Measurements from ENCODE around the gene KRT4.

The KRT4 gene

DNA sequence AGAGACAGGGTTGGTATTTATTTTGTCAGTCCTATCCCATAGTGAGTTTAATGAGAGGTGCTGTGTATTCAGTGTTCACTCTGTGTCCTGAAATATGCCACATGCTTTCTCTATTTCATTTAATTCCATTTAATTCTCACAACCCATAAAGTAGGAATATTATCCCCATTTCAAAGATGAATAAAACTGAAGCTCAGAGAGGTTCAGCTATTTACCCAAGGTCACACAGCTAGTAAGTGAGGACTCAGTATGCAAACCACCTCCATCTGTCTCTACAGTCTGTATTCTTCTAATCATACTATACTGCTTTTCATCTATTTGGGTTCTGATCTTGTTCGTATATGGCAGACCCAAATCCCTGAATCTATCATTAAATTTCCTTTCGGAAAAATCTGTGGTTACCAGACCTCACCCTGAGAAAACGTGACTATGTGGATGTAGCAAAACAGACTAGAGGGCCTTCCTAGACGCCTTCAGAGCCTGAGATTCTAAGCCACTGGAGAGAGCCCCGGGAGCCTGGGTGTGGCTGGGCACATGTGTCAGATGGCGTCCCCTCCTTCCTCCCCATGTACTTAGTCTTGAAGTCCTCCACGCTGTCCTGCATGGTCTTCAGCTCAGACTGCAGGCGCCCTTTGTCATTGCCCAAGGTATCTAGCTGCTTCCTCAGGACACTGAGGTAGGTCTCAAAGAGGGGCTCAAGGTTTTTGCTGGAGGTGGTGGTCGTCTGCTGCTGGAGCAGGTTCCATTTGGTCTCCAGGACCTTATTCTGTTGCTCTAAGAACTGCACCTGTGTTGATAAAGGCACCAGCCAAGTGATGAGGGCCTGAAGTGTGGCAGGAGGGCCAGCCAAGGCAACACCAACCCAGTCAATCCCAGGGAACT is 2.5 kb downstream of the KRT4 start:
- Histone ChIP-seq H3K4me3 (ENCODE audit: low read depth, low read length) (no peak overlapping the region), H3K27ac (ENCODE audit: low read depth, low read length) (no peak overlapping the region), H3K4me1 (ENCODE audit: control insufficient read depth, insufficient read depth, low read length) (no peaks in the 10 kb centered on the region), H3K9me3 (ENCODE audit: control insufficient read depth, insufficient read depth, low read length) (no peaks in the 10 kb centered on the region), H3K9ac (ENCODE audit: low read depth, low read length) (no peak overlapping the region), H3K27me3 (ENCODE audit: control insufficient read depth, insufficient read depth, low read length) (no peaks in the 10 kb centered on the region), H3K36me3 (ENCODE audit: control insufficient read depth, insufficient read depth, low read length) (no peaks in the 10 kb centered on the region)

DNA sequence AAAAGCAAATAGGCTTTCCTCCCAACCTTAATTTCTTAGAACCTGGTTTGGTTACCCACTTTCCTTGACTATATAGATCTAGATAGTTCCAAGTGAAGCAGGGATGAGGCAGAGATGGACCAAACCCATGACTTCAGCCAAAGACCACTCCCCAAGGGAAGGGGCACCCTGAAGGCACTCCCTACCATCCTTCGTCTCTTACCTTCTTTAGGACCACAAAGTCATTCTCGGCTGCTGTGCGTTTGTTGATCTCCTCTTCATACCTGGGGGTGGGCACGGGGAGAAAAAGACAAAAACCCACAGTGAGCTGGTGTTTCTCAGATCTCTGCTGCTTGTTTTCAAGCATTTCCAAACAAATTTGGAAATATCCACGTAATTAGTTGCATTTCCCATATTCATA is 3.4 kb downstream of the KRT4 start:
- H3K27ac ChIP-seq (ENCODE audit: low read depth, low read length) = no peak overlapping the region
- H3K27me3 ChIP-seq (ENCODE audit: control insufficient read depth, insufficient read depth, low read length) = no peaks in the 10 kb centered on the region

DNA sequence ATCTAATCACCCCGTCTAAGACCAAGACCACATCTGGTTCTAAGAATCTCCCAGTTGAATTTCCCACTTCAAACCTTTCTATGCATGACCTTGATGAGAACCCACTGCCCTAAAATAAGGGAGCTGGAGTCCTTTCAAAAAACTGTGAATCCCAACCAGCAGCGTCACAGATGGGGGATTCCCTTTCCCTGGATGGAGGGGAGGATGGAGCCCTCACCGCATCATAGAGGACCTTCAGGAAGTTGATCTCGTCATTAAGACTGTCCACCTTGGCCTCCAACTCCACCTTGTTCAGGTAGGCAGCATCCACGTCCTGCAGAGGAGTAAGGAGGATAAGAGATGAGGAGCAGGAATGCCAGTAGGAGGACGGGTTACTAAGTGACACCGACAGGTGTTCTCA is 4.8 kb downstream of the KRT4 start:
- no peak overlapping the region for H3K9ac ChIP-seq (ENCODE audit: low read depth, low read length)
- no peaks in the 10 kb centered on the region for H3K36me3 ChIP-seq (ENCODE audit: control insufficient read depth, insufficient read depth, low read length)
- H3K4me3 ChIP-seq (ENCODE audit: low read depth, low read length) = no peak overlapping the region
- no peaks in the 10 kb centered on the region for H3K9me3 ChIP-seq (ENCODE audit: control insufficient read depth, insufficient read depth, low read length)
- peaks cover 10% of the 10 kb centered on the region for H3K4me1 ChIP-seq (ENCODE audit: control insufficient read depth, insufficient read depth, low read length)
- H3K27ac ChIP-seq (ENCODE audit: low read depth, low read length) = no peak overlapping the region
- H3K27me3 ChIP-seq (ENCODE audit: control insufficient read depth, insufficient read depth, low read length) = no peaks in the 10 kb centered on the region

More for the DNA sequence above, 3.4 kb downstream of the KRT4 start:
- no peak overlapping the region for H3K9ac ChIP-seq (ENCODE audit: low read depth, low read length)
- H3K4me3 ChIP-seq (ENCODE audit: low read depth, low read length) = no peak overlapping the region
- H3K36me3 ChIP-seq (ENCODE audit: control insufficient read depth, insufficient read depth, low read length) = no peaks in the 10 kb centered on the region
- H3K4me1 ChIP-seq (ENCODE audit: control insufficient read depth, insufficient read depth, low read length) = peaks cover under 1% of the 10 kb centered on the region; the same call in 1 of the 2 replicates
- H3K9me3 ChIP-seq (ENCODE audit: control insufficient read depth, insufficient read depth, low read length) = no peaks in the 10 kb centered on the region

- Histone ChIP-seq H3K27me3 (ENCODE audit: control insufficient read depth, insufficient read depth, low read length) (no peaks in the 10 kb centered on the region), H3K4me1 (ENCODE audit: control insufficient read depth, insufficient read depth, low read length) (peaks cover 10% of the 10 kb centered on the region), H3K9me3 (ENCODE audit: control insufficient read depth, insufficient read depth, low read length) (no peaks in the 10 kb centered on the region), H3K36me3 (ENCODE audit: control insufficient read depth, insufficient read depth, low read length) (no peaks in the 10 kb centered on the region), H3K27ac (ENCODE audit: low read depth, low read length) (no peak overlapping the region), H3K4me3 (ENCODE audit: low read depth, low read length) (no peak overlapping the region), H3K9ac (ENCODE audit: low read depth, low read length) (no peak overlapping the region)
These were observed 5.2 kb downstream of the KRT4 start for GRCh38 chr12:52808573-52809160.

GRCh38 chr12:52807544-52808470 is 6.1 kb downstream of the KRT4 start:
- H3K27ac ChIP-seq (ENCODE audit: low read depth, low read length) = no peak overlapping the region
- no peak overlapping the region for H3K9ac ChIP-seq (ENCODE audit: low read depth, low read length)
- no peak overlapping the region for H3K4me3 ChIP-seq (ENCODE audit: low read depth, low read length)
- no peaks in the 10 kb centered on the region for H3K27me3 ChIP-seq (ENCODE audit: control insufficient read depth, insufficient read depth, low read length)
- H3K36me3 ChIP-seq (ENCODE audit: control insufficient read depth, insufficient read depth, low read length) = no peaks in the 10 kb centered on the region
- no peaks in the 10 kb centered on the region for H3K9me3 ChIP-seq (ENCODE audit: control insufficient read depth, insufficient read depth, low read length)
- peaks cover 10% of the 10 kb centered on the region for H3K4me1 ChIP-seq (ENCODE audit: control insufficient read depth, insufficient read depth, low read length)

- H3K27me3 ChIP-seq (ENCODE audit: control insufficient read depth, insufficient read depth, low read length) = no peaks in the 10 kb centered on the region
- no peaks in the 10 kb centered on the region for H3K36me3 ChIP-seq (ENCODE audit: control insufficient read depth, insufficient read depth, low read length)
- peaks cover 10% of the 10 kb centered on the region for H3K4me1 ChIP-seq (ENCODE audit: control insufficient read depth, insufficient read depth, low read length)
- no peak overlapping the region for H3K4me3 ChIP-seq (ENCODE audit: low read depth, low read length)
- no peak overlapping the region for H3K27ac ChIP-seq (ENCODE audit: low read depth, low read length)
- no peaks in the 10 kb centered on the region for H3K9me3 ChIP-seq (ENCODE audit: control insufficient read depth, insufficient read depth, low read length)
- no peak overlapping the region for H3K9ac ChIP-seq (ENCODE audit: low read depth, low read length)
These were observed 6.9 kb downstream of the KRT4 start for GRCh38 chr12:52806821-52807543.

DNA sequence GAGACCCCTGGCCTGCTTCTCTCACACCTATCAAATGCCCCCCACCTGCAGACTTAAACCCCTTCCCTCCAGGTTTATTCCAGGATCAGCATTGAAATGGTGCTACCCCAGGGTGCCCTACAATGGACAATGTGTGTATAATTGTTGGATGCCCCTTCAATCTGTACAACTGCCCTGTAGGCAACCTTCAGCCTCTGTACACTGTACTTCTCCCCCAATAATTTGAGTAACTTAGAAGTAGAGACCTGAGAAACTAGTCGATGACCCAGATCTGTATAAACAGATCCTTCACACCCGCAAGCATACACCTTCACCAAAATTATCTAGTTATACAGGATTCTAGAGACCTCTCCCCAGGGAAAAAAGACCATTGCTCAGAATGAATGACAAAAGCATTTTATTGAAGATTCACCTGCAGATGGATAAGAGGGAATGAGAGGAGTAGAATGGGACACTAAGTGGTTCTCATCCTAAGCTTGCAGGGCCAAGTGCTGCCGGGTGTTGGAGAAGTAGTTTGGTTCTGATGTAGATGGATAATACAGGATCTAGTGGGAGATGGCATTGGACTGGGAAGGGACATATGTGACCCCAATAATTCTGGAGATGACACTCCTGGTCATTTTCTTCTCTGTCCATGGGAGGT is 7.6 kb downstream of the KRT4 start:
- Histone ChIP-seq H3K27ac (ENCODE audit: low read depth, low read length) (no peak overlapping the region), H3K9me3 (ENCODE audit: control insufficient read depth, insufficient read depth, low read length) (no peaks in the 10 kb centered on the region), H3K9ac (ENCODE audit: low read depth, low read length) (no peak overlapping the region), H3K36me3 (ENCODE audit: control insufficient read depth, insufficient read depth, low read length) (no peaks in the 10 kb centered on the region), H3K4me3 (ENCODE audit: low read depth, low read length) (no peak overlapping the region), H3K27me3 (ENCODE audit: control insufficient read depth, insufficient read depth, low read length) (no peaks in the 10 kb centered on the region), H3K4me1 (ENCODE audit: control insufficient read depth, insufficient read depth, low read length) (peaks cover 10% of the 10 kb centered on the region)

- Histone ChIP-seq H3K27ac (ENCODE audit: low read depth, low read length) (no peak overlapping the region), H3K36me3 (ENCODE audit: control insufficient read depth, insufficient read depth, low read length) (no peaks in the 10 kb centered on the region), H3K9me3 (ENCODE audit: control insufficient read depth, insufficient read depth, low read length) (no peaks in the 10 kb centered on the region), H3K4me3 (ENCODE audit: low read depth, low read length) (no peak overlapping the region), H3K27me3 (ENCODE audit: control insufficient read depth, insufficient read depth, low read length) (no peaks in the 10 kb centered on the region), H3K4me1 (ENCODE audit: control insufficient read depth, insufficient read depth, low read length) (peaks cover 11% of the 10 kb centered on the region), H3K9ac (ENCODE audit: low read depth, low read length) (no peak overlapping the region)
These were observed 8.2 kb downstream of the KRT4 start for GRCh38 chr12:52805739-52806138.

- H3K27ac ChIP-seq (ENCODE audit: low read depth, low read length) = no peak overlapping the region
- no peak overlapping the region for H3K4me3 ChIP-seq (ENCODE audit: low read depth, low read length)
- H3K9me3 ChIP-seq (ENCODE audit: control insufficient read depth, insufficient read depth, low read length) = no peaks in the 10 kb centered on the region
- no peaks in the 10 kb centered on the region for H3K27me3 ChIP-seq (ENCODE audit: control insufficient read depth, insufficient read depth, low read length)
- H3K36me3 ChIP-seq (ENCODE audit: control insufficient read depth, insufficient read depth, low read length) = no peaks in the 10 kb centered on the region
- H3K9ac ChIP-seq (ENCODE audit: low read depth, low read length) = no peak overlapping the region
- peaks cover 18% of the 10 kb centered on the region for H3K4me1 ChIP-seq (ENCODE audit: control insufficient read depth, insufficient read depth, low read length)
These were observed 8.9 kb downstream of the KRT4 start for GRCh38 chr12:52805000-52805399.

DNA sequence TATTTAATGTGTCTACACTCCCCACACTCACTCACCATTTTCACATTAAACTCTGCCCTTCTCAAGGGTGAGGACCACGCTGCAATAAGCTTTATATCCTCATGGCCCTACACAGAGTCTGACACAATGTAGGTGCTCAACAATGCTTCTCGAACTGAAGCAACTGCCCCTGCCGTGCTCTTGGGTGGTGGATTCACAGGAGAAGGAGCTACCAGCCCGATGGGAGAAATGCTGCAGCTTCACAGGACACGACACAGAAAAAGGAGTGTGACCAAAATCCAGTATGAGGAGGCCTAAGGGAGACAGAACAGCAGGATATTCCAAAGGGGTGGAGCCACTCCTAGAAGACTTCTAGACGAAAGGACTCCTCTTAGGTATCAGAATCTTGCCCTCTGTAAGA is 11.5 kb downstream of the KRT4 start:
- no peaks in the 10 kb centered on the region for H3K27me3 ChIP-seq (ENCODE audit: control insufficient read depth, insufficient read depth, low read length)
- no peak overlapping the region for H3K4me3 ChIP-seq (ENCODE audit: low read depth, low read length)
- no peak overlapping the region for H3K27ac ChIP-seq (ENCODE audit: low read depth, low read length)
- H3K9ac ChIP-seq (ENCODE audit: low read depth, low read length) = no peak overlapping the region
- H3K9me3 ChIP-seq (ENCODE audit: control insufficient read depth, insufficient read depth, low read length) = no peaks in the 10 kb centered on the region
- H3K4me1 ChIP-seq (ENCODE audit: control insufficient read depth, insufficient read depth, low read length) = peaks cover 25% of the 10 kb centered on the region
- H3K36me3 ChIP-seq (ENCODE audit: control insufficient read depth, insufficient read depth, low read length) = no peaks in the 10 kb centered on the region

Measured in HUES48 (cell line).